ENCODE measurements around the gene PPP4R3B. TPM values are rescaled to one million over a fixed set of nuclear protein-coding genes. Genes with fewer than 3 reads are reported as not detected.
"Not testable (repeated sequence)": the region's sequence is repeated elsewhere in the genome, so short reads cannot be mapped to it uniquely, and the experiment has no call there.

The PPP4R3B gene
- total RNA-seq, 1 donor from 2014 or later: 63.2 TPM

DNA sequence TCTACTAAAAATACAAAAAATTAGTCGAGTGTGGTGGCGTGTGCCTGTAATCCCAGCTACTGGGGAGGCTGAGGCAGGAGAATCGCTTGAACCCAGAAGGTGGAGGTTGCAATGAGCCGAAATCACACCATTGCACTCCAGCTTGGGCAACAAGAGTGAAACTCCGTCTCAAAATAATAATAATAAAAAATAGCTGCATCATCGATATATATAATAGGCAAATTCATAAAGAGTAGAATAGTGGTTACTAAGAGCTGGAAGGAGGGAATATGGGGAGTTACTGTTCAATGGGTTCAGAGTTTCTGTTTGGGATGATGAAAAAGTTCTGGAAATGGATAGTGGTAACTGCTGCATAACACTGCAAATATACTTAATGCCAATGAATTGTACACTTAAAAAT is 20.6 kb downstream of the PPP4R3B start:
- DNase-seq (ENCODE audit: low spot score): not testable (repeated sequence)

DNA sequence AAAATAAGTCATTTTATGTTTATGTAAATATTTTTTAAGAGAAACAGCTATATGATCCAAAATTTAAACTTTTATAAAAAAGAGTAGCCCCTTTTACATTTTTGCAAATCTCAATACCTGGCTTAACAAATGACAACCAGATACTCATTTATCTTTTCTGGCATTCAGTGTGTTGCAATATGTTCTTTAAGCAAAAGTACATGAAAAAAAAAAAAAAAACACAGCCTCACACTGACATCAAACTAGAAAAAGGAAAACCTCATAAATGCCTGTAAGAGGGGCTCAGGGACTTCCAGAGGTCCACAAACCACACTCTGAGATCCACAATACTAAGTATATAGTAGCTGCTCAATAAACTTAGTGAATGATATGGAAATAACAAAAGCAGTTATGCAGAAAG is 21.9 kb downstream of the PPP4R3B start:
- DNase-seq (ENCODE audit: low spot score): no peak

DNA sequence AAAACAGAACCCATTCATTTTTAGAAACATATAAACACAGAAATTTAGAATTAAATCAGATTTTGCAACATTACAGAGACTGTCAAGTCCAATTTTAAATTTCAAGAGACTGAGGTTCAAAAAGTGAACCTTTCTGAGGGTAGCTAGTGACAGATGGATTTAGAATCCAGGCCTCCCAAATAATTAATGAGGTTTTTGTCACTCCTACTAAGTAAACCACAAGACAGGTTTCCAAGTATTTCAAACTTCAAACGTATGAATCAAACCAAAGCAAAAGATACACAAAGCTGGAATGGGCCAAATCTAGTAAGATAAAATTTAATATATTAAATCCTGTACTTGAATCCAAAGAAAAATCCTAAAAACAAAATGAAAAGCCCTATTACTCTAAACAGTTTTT is 25.3 kb downstream of the PPP4R3B start:
- no peak for DNase-seq (ENCODE audit: low spot score)

DNA sequence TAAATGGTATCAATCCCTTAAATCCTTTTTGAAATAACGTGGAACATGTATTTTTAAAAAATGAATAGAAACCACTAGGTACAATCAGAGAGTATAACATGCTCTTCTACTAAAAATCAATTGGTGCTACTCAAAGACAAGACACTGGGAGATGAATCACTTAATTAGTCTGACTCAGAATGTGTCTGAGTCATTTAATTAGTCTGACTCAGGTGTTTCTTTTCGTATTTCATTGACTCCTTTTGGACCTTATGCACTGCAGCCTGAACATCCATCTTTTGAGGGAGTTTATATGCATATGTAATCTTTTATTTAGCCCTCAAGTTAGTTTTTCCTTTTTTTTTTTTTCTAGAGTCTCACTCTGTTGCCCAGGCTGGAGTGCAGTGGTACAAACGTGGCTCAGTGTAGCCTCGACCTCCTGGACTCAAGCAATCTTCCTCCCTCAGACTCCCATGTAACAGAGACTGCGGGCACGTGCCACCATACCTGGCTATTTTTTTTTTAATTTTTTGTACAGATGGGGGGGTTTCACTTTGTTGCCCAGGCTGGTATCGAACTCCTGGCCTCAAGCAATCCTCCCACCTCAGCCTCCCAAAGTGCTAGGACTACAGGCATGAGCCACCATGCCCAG is 26.5 kb downstream of the PPP4R3B start:
- DNase-seq (ENCODE audit: low spot score): no peak

DNA sequence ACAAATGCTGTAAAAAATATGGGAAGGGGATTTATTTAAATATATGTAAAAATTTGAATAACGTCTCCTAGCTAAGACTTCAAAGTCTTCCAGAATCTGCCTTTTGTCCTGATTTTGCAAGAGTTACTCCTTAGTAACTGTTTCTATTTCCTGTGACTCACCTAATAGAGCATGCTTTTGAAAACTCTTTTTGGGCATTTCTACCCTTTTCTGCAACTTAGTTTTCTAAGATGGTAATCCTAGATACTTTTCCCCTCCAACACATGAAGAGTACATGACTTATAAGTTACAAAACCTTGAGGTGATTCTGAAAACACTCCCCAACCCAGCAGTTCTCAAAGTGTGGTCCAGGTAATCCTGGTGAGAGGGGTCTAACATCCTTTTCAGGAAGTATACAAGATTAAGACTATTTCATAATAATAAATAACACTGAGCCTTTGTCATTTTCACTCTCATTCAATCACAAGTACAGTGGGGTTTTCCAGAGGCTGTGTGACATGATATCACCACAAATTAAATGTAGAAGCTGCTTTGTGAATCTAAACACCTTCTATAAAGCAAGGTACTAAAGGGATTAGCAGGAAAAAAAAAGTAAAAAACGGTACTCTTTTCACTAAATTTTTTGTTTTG is 31.9 kb downstream of the PPP4R3B start:
- DNase-seq (ENCODE audit: low spot score): no peak

DNA sequence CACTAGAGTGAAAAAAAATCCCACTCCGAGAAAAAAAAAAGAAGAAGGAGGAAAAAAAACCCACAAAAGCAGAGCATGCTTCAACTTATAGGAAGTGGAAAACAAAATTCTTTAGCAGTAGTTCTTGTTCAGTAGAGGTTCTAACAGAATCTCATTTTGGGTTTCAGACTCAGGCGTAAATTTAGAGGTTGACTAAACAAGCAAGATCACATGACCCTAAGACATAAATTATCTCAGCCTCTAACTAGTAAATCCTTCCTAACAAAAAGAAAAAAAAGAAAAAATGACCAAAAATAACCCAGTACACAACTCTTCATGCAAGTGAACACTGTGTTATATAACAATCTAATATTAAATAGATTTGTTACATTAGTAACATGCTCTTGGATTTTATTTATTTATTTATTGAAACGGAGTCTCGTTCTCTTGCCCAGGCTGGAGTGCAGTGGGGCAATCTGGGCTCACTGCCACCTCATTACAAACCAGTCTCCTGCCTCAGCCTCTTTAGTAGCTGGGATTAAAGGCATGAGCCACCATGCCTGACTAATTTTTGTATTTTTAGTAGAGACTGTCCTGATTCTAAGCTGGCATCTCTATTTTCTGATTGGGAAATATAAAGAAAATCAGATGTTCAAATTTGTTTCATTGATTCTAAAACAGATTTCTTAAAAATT is 35.4 kb downstream of the PPP4R3B start:
- no peak for DNase-seq (ENCODE audit: low spot score)

DNA sequence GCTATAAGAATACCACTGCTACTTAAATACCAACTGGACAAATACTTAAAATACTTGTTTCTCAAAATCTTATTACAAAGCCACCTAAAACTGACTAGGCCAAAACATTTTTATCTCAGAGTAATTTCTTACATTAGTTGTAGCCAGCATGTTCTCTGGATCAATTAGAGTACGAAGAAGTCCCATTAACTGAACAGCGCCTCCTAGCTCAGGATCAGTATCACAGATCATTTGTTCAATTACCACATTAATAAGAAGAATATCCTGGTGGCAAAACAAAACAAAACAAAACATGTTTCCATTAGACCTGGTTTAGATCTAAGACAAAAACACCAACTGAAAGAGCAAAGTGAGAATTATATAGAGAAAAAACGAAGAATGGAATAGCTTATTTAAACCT is 36.0 kb downstream of the PPP4R3B start:
- DNase-seq (ENCODE audit: low spot score): no peak

DNA sequence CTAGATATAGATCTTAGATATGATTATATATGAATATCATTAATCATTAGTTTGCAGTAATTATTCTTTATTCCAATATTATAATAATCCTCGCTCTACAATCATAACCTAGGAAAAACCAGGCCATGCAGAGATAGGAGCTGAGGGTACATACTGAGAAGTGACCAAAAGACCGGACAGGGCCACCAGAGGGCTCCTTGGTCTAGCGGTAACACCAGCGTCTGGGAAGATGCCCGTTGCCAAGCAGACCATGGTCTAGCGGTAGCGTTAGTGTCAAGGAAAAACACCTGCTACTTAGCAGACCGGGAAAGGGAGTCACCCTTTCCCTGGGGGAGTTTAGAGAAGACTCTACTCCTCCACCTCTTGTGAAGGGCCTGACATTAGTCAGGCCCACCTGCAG is 48.4 kb downstream of the PPP4R3B start:
- DNase-seq (ENCODE audit: low spot score): not testable (repeated sequence)

DNA sequence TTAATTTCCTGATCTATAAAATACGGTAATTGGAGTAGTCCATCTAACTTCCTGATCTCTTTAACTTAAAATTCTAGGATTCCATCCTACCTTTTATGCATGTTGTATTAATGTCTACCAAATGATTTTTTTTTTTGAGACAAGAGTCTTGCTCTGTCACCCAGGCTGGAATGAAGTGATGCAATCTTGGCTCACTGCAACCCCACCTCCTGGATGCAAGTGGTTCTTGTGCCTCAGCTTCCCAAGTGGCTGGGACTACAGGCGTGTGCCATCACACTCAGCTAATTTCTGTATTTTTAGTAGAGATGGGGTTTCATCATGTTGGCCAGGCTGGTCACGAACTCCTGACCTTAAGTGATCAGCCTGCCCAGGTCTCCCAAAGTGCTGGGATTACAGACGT is 50.1 kb downstream of the PPP4R3B start:
- DNase-seq (ENCODE audit: low spot score): no peak

DNA sequence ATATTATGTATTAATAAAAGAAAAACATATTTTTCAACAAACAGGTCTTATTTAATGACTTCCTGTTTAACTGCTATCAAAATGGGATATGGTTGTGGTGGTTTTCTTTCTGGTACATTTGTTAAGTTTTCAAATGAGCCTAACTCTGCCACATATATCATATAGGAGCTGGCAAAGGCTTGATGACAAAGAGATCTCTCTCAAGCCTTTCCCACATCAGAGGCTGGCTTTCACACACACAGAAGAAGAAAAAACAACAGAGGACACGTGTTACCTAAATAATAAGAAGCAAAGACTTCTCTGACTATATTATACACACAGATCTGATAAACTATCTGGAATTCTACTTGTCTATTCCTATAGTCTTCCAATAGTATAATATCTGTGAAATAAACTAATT is 51.8 kb downstream of the PPP4R3B start:
- DNase-seq (ENCODE audit: low spot score): no peak

DNA sequence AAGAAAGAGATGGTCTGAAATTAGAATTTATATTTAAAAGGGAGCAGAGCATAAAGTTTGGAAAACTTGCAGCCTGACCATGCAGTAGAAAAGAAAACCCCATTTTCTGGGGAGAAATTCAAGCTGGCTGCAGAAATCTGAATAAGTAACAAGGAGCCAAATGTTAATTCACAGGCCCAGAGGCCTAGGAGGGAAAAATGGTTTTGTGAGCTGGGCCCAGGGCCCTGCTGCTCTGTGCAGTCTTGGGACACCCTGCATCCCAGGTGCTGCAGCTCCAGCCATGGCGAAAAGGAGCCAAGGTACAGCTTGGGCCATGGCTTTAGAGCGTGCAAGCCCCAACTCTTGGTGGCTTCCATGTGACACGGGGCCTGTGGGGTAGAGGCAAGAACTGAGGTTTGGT is 56.6 kb downstream of the PPP4R3B start:
- DNase-seq (ENCODE audit: low spot score): no peak

DNA sequence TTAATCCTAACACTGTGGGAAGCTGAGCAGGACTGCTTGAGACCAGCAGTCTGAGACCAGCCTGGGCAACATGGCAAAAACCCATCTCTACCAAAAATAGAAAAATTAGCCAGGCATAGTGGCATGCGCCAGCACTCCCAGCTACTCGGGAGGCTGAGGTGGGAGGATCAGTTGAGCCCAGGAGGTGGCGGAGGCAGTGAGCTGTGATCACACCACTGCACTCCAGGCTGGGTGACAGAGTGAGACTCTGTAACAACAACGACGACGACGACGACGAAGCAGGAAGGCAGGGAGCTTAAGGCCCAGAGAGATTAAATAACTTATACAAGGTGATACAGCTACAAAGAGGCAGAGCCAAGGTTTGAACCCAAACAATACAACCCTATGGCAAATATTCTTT is 60.6 kb downstream of the PPP4R3B start:
- no peak for DNase-seq (ENCODE audit: low spot score)

DNA sequence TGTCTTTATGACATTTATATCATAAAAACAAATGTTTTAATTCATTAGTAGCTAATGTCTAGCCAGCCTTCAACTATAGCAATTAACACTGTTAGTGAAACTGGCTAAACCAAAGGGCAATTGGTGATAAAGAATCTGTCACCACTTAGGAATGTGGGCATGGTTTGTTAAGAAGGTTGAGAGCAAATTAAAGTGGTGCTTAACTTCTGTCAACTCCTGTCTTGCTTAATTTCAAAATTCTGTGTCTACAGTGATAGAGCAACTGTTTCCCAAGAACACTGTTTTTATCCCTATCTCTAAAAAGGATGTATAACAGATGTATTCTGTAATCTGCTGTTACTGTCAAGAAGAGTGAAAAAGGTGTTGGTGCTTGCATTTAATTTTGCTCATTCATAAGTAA is 61.4 kb downstream of the PPP4R3B start:
- no peak for DNase-seq (ENCODE audit: low spot score)

DNA sequence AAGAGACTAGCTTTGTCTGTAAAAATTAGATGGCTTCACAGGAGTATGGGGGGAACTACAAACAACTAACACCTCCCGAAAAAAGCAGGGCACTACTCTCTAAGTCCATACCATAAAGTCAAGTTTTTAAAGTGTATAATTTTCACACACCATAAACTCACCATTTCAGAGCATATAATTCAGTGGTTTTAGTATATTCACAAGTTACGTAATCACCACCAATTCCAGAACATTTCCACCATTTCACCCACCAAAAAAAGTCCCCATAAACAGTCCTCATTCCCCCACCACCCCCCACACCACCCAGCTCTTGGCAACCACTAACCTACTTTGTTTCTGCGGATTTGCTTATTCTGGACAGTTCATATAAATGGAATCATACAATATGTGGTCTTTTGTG is 64.1 kb downstream of the PPP4R3B start:
- no peak for DNase-seq (ENCODE audit: low spot score)

DNA sequence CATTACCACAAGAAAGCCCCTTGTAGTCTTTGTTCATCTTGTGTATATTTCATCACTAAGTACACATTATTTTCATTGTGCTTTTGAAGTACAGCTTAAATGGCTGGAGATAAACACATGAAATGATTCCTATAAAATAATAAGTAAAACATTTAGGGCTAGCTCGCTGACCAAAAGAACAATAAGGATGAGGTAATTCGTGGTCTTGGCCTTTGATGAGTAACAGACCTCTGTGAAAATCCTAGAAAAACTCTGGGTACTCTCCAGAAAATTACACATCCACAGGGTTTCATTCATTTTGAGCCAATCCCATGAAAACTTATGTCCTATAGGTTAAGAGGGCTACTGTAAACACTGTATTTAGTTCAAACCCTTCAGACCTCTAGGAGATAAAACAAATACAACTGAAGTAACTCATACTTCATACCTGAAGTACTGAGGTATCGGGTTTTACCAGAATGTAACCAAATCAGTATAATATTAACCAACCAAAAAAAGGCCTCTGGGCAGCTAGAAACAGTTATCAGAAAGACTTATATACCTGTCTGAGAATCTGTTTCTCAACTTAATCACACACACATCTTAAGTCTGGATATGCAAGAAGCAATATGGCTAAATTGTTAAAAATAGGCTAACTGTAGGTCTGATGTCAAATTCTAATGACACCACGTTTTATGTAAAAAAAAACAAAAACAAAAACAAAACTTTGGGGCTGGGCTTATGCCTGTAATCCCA is 66.9 kb downstream of the PPP4R3B start:
- no peak for DNase-seq (ENCODE audit: low spot score)

DNA sequence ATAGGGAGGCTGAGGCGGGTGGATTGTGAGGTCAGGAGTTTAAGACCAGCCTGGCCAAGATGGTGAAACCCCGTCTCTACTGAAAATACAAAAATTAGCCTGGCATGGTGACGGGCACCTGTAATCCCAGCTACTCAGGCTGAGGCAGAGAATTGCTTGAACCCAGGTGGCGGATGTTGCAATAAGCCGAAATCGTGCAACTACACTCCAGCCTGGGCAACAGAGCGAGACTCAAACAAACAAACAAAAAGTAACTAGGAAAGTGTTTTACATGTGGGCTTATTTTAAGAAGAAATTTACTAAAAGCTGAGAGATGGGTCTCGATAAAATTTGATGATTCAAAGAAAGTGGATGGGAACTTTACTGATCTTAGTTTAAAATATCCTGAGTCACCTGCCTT is 69.7 kb downstream of the PPP4R3B start:
- DNase-seq (ENCODE audit: low spot score): not testable (repeated sequence)

DNA sequence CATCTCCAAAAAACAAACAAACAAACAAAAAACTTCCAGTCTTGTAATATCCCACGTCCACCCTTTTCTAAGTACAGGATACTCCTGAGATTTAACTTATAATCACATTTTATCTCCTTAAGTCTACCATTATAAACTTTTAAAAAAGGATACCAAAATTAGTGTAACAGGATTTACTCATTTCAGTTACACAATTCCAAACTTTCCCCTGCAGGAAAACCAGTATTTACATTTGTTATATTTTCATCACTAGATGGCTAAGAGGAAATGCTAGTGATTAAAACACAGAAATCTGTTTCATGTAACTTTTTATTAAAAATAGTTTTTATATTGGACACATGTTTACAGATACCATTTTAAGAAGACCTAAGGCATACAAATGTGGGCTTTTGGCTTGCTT is 70.4 kb downstream of the PPP4R3B start:
- no peak for DNase-seq (ENCODE audit: low spot score)

DNA sequence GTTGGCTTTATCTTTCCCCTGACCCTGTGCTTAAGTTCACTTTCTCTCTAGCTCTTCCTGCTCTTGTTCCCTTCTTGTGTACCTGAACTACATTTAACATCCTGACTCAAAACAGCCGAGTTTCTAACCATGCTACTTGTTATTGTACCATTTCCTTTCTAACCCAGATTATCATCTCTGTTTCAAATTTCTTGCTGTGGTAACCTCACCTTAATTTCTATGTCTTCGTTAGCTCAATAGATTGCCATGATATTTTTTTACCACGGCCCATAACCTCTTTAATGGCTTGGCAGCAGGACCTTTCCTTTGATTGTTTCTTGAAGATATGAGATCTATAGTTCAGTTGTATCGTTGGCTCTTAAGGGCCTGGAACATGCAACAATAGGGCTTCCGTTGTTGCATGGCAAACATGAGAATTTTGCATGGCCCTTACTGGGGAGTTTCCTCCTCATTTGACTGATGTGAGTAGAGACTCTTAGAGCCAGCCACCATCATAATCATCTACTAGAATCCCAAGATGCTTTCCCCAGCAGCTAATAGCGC is 86.8 kb downstream of the PPP4R3B start:
- no peak for DNase-seq (ENCODE audit: low spot score)

DNA sequence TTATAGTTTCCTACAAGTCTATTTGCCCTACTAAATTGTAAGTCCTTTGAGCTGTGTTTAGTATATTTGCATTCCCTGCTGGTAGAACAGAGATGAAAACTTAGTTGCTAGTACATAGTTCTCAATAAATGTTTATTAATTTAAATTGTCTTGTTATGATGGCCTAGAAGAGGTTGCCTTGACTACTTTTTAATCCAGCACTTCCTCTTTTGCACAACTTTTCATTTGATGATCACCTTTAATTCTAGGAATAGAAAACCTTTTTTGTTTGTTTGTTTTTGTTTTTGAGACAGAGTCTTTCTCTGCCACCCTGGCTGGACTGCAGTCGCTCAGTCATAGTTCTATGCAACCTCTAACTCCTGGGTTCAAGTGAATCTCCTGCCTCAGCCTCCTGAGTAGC is 91.2 kb downstream of the PPP4R3B start:
- DNase-seq (ENCODE audit: low spot score): no peak

DNA sequence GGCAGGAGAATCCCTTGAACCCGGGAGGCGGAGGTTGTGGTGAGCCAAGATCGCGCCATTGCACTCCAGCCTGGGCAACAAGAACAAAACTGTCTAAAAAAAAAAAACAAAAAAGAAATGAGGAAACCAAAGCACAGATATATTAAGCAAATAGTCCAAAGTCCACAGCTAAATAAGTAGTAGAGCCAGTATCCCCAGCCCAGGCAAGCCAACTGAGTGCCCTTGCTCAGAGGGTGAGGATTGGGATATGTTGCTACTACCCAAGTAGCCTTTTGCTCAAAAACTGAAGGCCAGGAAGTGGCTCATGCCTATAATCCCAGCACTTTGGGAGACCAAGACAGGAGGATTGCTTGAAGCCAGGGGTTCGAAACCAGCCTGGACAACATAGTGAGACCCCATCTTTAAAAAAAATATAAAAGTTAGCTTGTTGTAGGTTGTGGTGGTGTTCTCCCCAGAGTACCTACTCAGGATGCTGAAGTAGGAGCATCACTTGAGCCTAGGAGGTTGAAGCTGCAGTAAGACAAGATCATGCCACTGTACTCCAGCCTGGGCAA is 92.5 kb downstream of the PPP4R3B start:
- DNase-seq (ENCODE audit: low spot score): no peak
